OCI-LY3 (cell line): Measurements from ENCODE around the gene SMAD6.

Experiments
- CTCF ChIP-seq: fragments of 200-600, 300-600 bp; sonication (generic); IDR thresholded peaks from 2 replicates; pipeline ENCODE4 v1.5.1; 2014; ENCODE audit warnings: antibody characterized with exemption, low read length, low read depth
- EZH2phosphoT487 ChIP-seq: fragments of 200-600 bp; shearing (Covaris generic); IDR thresholded peaks from 2 replicates; pipeline ENCODE4 v1.6.1; 2018; ENCODE audit warnings: antibody characterized with exemption, mixed run types, low read depth

DNA sequence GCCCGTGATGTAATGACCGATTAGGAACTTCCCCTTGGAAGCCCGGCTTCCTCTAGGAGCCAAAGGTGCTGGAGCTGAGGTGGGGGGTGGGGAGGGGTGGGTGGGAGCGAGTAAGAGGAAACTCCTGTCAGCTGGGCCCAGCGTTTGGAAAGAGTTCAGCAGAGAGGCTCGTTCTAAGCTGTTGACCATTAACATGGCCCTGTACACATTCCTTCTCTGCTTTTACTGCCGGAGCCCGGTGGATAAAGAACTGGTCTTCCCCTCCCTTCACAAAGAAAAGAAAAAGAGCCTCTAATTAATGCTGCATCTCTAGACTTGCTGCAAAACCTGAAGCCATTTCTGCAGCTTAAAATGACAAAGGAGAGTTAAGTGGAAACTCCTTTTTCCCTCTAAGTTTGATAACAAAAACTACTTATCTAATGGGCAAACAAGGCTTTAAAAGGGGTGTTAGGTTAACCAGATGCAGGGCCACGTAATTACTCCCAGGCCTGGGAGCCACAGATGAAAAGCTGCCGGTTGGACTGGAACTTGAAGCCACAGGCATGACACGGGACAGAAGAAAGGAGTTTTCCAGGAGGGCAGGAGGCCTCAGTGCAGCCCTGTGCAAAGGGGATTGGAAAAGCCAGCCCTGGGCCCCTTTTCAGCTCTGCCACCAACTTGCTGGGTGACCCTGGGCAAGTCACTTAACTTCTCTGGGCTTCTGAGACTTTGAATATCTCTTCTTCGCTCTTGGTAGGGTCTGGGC, 71.3 kb downstream of the SMAD6 start:
- TF ChIP-seq CTCF (no peak), EZH2phosphoT487 (no peak)
